HG03060 (cell line): ENCODE results near the gene MED25.

Source experiments
- ATAC-seq: cut with Tn5 transposase; IDR thresholded peaks from one replicate; pipeline ENCODE4 v1.9.1; 2021; ENCODE audit warnings: low read depth, moderate number of reproducible peaks; ENCODE audit not compliant: unreplicated experiment

Gene MED25

DNA sequence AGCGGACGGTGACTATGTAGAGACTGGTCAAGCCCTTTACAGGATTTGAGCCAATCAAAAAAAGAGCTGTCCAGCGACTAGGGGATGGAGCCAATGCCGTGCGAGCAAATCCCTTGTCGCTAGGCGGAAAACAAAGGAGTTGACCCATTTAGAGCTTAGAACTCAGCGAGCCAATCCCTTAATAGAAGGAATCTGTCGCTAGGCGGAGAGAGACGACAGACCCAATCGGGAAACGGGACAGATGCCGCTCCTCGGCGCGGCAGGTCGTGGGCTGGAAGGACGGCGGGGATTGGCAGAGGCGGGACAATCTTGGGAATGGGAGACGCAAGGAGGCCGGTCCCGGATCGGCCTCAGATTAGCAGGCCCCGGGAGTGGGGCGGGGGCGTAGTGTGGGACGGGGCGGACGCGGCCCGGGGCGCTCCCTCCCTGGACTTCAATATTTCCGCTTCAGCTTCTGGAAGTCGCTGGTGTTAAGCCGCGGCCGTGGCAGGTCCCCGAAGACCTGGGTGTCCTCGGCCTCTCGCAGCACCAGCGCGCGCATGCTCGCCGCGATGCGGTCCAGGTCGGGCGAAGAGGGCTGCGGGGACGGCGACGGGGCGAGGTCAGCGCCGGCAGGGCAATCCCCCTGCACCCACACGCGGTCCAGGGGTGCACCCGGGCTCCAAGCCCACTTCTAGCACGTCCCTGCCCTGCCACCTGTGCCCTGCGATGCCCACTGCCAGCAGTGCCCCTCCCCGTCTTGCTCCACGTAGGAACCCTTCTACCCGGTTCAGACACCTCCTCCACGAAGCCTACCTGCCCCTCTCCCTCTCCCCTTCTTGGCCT, 51.6 kb downstream of the MED25 start:
- peak; percentile 78 for ATAC-seq

- no peak for ATAC-seq
Measured at GRCh38 chr19:49870309-49870901, 52.3 kb downstream of the MED25 start.

GRCh38 chr19:49871349-49871985, 53.4 kb downstream of the MED25 start:
- no peak for ATAC-seq

DNA sequence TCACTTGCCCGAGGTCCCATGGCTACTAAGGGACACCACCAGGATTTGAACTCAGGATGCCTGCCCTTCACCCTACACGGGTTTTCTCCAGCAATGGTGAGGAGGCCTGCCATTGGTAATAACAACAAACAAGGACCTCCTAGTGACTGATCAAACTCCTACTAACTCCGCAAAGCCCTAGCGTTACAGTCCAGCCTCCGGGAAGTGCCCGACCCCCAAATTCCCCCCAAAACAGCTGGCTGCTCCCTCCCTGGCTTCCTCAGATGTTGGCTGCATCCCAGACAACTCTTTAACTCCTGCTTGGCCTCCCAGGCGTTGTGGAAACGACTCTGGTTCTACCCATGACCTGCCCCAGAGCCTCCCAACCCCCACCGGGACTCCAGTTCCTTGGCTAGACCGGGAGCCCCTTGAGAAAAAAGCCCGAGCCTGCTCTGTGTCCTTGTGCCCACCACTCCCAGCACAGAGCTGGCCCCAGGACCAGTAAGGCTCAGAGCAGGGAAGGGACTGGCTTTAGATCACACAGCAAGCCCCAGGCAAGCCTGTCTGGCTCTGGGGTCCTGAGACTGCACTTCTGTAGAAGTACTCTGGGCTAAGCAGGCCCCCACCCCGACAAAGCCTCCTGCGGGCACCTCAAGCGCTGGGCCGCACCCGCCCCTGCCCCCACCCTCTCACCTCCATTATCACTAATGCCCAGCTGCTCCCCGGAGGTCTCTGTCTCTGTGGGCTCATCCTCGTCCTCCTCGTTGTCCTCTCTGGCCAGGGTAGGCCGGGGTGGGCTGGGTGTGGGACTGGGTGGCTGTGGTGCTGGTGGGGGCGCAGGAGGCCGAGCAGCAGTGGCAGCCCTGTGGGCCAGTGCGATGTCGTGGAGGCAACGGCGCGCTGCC, 54.4 kb downstream of the MED25 start:
- ATAC-seq = no peak

GRCh38 chr19:49873129-49873521, 55.0 kb downstream of the MED25 start:
- no peak for ATAC-seq

DNA sequence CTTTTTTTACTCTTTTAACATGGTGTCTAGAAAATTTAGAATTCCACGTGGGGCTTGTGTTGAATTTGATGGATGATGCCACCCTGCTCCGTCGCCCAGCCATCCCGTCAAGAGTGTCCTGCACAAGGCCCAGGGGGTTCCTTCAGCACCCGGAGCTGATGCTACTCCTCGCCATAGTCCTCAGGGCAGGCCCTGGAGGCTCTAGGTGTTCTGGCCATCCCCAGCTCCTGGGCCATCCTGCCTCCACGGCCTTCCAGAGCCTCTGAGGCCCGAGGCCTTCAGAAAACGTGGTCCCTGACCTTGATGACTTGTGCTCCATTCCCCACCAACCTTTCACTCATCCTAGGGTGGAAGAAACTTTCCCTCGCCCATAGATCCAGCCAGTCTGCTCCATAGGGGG, 55.7 kb downstream of the MED25 start:
- no peak for ATAC-seq

GRCh38 chr19:49874503-49875157, 56.5 kb downstream of the MED25 start:
- no peak for ATAC-seq

GRCh38 chr19:49875177-49875576, 57.1 kb downstream of the MED25 start:
- no peak for ATAC-seq

DNA sequence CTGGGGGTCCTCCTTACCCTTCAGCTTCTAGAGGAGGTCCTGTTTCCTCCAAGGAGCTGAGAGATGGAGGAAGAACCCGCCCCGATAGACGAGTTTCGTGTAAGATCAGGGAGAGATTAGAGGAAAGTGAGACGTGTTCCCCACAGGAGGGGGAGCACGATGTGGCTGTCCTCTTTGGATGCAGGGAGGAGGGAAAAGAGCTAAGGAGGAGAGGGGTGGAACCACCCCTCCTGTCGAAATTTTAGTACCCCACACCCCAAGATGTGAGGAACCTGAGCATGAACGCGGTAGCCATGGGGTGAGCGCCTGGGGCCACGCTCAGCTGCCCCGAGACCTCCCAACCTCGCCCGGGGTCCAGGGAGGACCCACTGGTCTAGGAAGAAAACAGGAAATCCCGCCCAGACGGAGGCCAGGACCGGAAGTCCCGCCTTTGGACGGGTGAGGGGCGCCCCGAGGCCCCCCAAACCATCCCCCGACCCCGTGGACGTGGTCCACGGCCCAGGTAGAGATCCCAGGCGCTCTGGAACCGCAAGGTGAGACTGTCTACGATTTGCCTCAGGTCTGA, 57.9 kb downstream of the MED25 start:
- ATAC-seq = no peak

DNA sequence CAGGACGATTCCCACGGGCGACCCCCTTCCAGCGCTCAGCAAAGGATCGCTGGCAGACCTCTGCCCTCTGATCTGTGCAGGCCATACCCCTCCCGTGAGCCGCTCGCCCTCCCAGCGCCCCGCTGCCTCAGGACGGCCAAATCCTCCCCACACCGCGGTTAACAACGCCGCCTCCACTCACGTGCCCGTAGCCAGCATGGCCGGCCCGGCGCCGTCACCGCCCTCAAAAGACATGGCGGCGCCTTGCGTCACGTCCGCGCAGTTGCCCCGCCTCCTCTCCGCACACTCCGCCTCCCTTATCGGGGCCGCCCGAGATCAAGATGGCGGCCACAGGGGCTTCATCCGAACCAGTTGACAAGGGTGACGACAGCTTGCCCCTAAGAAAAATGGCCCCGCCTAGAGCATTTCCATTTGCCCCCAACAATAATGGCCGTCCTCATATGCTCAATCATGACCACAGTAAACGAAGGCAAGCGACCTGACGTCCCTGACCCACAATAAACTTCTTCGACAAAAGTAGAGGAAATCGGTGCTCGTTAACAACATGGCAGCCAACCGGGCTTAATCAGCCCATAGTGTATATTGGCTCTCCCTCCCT, 58.4 kb downstream of the MED25 start:
- ATAC-seq = peak; percentile 30

DNA sequence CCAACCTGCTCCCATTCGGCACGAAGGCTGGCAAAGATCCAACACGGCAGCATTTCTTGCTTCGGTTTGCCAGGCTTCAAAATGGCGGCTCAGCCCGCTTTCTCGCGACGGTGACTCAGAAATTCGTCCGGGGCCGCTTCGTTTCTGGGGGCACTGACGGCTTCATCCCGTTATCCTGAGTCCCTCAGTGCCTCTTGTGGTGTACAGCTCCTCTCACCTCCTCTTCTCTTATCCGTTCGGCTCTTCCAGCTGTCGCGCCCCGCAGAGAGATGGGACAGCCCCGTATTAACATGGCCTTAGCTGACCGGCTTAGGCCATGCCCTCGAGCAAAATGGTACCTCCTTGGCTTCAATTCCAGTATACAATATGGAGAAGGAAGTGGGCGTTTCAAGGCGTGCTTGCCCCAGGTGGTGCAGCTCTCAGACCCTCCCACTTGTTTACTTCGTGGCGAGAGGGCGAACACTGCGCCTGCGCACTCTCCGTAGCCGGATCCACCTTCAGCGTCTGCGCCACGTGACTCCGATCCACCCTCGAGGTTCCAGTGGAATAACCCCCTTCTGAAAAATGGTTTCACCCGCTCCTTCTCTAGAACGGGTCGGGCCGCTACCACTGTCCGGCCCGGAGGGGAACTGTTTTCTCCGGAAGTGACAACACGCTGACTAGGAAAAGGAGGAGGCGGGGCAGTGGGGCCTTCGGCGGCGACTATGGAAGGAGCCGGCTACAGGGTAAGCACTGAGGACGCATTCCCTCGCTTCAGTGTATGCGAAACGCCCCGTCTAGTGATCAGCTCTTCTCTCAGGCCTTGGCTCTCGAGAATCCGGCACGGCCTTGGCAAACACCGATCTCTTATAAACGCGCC, 59.2 kb downstream of the MED25 start, which contains the start of the genes AKT1S1 and TBC1D17:
TSS of gene AKT1S1 (minus strand) at position 336 of the 859 bp plus-strand sequence. CDS start 4,060 bp downstream, outside the sequence.
TSS of gene TBC1D17 (plus strand) at position 683 of the 859 bp plus-strand sequence. CDS start at position 705, 22 bp downstream.
- ATAC-seq = peak; percentile 60

DNA sequence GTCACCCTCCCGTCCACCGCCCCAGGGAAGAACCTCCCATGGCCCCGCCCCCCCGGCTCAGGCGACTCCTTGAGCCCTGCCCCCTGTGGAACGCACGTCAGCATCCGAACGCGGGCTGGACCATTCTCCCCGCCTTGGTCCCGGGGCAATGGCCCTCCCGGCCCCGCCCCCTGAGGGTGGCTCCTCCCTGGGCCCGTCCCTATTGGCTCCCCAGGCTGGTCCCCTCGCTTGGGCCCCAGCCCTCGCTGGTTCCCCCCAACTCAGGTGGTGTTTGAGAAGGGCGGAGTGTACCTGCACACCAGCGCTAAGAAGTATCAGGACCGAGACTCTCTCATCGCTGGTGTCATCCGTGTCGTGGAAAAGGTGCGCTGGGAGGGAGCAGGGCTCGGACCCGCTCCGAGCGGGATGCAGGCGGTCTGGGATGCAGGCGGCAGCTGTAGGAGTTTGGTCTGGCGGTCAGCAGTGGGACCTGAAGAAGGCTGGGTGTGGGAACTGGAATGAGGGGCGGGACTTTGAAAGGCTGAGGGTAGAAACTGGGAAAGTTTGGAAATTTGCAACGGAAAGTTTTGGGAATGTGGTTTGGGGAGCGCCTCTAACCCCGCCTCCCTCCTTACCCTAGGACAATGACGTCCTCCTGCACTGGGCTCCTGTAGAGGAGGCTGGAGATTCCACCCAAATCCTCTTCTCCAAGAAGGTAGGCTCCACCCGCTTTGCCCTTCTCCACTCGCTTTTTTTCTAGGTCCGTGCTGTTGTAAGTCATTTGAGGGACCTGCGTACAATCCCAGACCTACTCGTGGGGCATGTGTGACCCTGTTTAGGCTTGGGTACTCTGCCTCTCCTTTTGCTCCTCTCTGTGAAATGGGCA, 60.0 kb downstream of the MED25 start:
- ATAC-seq = peak; percentile 16

DNA sequence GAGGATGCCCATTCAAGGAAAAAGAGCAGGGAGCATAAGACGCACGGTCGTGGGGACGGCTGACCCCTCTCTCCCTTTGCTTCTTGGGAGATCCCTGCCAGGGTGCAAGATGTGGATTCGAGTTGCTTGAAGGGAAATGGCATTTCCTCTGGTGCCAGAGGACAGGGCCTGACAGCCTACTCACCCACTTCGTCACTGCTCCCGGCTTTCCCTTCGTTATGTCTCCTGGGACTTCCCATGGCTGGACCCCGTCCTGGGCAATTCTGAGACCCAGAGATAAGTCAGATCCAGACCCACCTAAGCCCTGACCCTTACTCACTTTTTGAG, 60.6 kb downstream of the MED25 start:
- ATAC-seq = no peak

DNA sequence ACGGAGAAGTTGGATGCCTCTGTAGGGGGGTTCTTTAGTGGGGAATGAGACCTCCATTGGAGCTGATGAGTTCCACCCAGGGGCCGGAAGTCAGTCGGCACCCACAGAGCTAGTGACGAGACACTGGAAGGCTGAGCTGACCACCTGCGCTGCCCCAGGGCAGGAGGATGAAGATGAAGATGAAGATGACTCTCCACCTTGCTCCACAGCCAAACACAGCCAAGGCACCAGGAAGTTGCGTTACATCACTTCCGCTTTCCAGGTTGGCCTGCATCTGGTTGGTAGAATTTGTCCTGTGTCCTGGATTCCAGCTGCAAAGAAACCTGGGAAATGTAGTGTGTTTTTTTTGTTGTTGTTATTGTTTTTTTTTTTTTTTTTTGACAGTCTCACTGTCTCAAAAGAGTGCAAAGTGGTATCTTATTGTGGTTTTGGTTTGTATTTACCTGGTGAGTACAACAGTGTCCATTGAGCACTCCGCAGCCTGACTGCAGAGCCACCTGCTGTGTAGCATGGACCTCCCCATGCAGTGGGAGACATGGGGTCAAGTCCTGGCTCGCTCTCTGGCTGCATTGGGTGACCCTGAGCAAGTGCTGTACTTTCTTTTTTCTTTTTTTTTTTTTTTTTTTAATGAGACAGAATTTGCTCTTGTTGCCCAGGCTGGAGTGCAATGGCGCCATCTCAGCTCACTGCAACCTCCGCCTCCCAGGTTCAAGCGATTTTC, 61.3 kb downstream of the MED25 start:
- ATAC-seq = no peak

GRCh38 chr19:49880162-49880869, 62.2 kb downstream of the MED25 start:
- ATAC-seq = no peak

DNA sequence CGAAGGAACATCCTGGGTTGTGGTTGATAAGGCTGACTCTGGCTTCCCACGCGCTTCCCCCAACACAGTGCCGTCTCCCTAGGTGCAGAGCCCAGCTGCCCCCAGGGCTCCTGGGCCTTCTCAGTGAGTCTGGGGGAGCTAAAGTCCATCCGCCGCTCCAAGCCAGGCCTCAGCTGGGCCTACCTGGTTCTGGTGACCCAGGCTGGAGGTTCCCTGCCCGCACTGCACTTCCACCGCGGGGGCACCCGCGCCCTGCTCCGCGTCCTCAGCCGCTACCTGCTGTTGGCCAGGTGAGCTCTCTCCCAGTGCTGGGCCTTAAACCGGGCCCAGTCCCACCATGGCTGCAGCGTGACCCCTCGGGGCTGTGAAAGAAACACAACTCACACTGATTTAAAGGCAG, 63.1 kb downstream of the MED25 start:
- no peak for ATAC-seq
